HepG2 (cell line): Measurements from ENCODE around the gene FOXN3. TPM values are rescaled to one million over a fixed set of nuclear protein-coding genes. Genes with fewer than 3 reads are reported as not detected.

ENCODE experiments used
- ATAC-seq: fragments of 200-7000 bp; cut with Tn5 transposase; 3 replicates; pipeline ENCODE4 v1.9.1; 2020; ENCODE audit warnings: mild to moderate bottlenecking, moderate library complexity
- BruUV-seq: library from RNA; stranded (reverse); fragments of 400-500 nt; replicated peaks from 2 replicates; lab custom pipeline; 2021; lab: Mats Ljungman, UMichigan
- CTCF ChIA-PET: fragments of 300-600 bp; formaldehyde crosslinking; extraction: SDS; loops from one replicate; lab custom pipeline; 2021; ENCODE audit warnings: low total read pairs, inconsistent platforms, low intra/inter-chr PET ratio; lab: Yijun Ruan, JAX
- POLR2A ChIA-PET: fragments of 350-600 bp; sonication (Branson Sonifier 250); formaldehyde crosslinking; loops from one replicate; lab custom pipeline; 2020; ENCODE audit warnings: antibody characterized with exemption, inconsistent platforms; lab: Yijun Ruan, JAX
- DNase-seq: peaks from one replicate; pipeline ENCODE4 v3.0.0-alpha.2; 2015; ENCODE audit warnings: low spot score
- FAIRE-seq: peaks from 3 replicates; lab custom pipeline; 2011; peaks lifted over from hg19 to GRCh38; lab: Jason Lieb, UNC
- H2AFZ ChIP-seq: one replicate; pipeline ENCODE4 v1.6.1; 2011; ENCODE audit warnings: low read length, inconsistent platforms
- H3K27ac ChIP-seq: fragments of 300-600 bp; 3 replicates; pipeline ENCODE4 v1.8.0; 2011; ENCODE audit warnings: mixed run types, mild to moderate bottlenecking, mixed read lengths, low read length, inconsistent platforms; ENCODE audit not compliant: insufficient read depth; ENCODE audit errors: extremely low read length
- H3K27me3 ChIP-seq, 2 experiments: fragments of 200-600 bp in 1 of 2; 2 replicates in 1 of 2; 3 replicates in 1 of 2; pipeline versions ENCODE4 v1.6.0 to v1.8.0; 2011; ENCODE audit warnings: low read length in 2 of 2, mild to moderate bottlenecking in 2 of 2, moderate library complexity in 2 of 2, inconsistent platforms in 1 of 2; ENCODE audit not compliant: insufficient read depth in 2 of 2, control insufficient read depth in 1 of 2
- H3K36me3 ChIP-seq, 2 experiments: fragments of 200-600 bp in 1 of 2; replicated peaks in 1 of 2; 2 replicates in 1 of 2; 3 replicates in 1 of 2; pipeline versions ENCODE4 v1.5.1 to v1.8.0; 2011; ENCODE audit warnings: low read length in 2 of 2, inconsistent platforms in 1 of 2; ENCODE audit not compliant: insufficient read depth in 2 of 2, control insufficient read depth in 1 of 2
- H3K4me1 ChIP-seq: 2 replicates; pipeline ENCODE4 v1.5.1; 2012; ENCODE audit warnings: low read length, inconsistent platforms; ENCODE audit not compliant: insufficient read depth
- H3K4me2 ChIP-seq: 2 replicates; pipeline ENCODE4 v1.6.0; 2011; ENCODE audit warnings: low read depth, low read length, inconsistent platforms
- H3K4me3 ChIP-seq, 3 experiments: fragments of 200-600 bp in 1 of 3; sonication (generic), shearing (Covaris generic) in 1 of 3; replicated peaks in 1 of 3; 2 replicates each; pipeline ENCODE4 v1.5.1; 2011 to 2016; ENCODE audit warnings: low read length in 3 of 3, inconsistent platforms in 2 of 3, low read depth in 2 of 3, mild to moderate bottlenecking in 2 of 3, control low read depth in 1 of 3, mixed read lengths in 1 of 3; ENCODE audit not compliant: insufficient read depth in 1 of 3
- H3K79me2 ChIP-seq: one replicate; pipeline ENCODE4 v1.6.1; 2011; ENCODE audit warnings: low read length, inconsistent platforms; ENCODE audit not compliant: insufficient read depth
- H3K9ac ChIP-seq: 2 replicates; pipeline ENCODE4 v1.6.0; 2011; ENCODE audit warnings: mild to moderate bottlenecking, low read depth, low read length, inconsistent platforms; ENCODE audit not compliant: insufficient read depth
- H3K9me3 ChIP-seq: 2 replicates; pipeline ENCODE4 v1.5.1; 2012; ENCODE audit warnings: mild to moderate bottlenecking, low read length
- H4K20me1 ChIP-seq: 2 replicates; pipeline ENCODE4 v1.6.0; 2011; ENCODE audit warnings: inconsistent platforms, mild to moderate bottlenecking, low read length, moderate library complexity; ENCODE audit not compliant: insufficient read depth
- ADNP ChIP-seq: sonication (generic); formaldehyde crosslinking; IDR thresholded peaks from 2 replicates; pipeline ENCODE4 v1.4.0; 2020; ENCODE audit warnings: missing genetic modification reagents
- CREB1 ChIP-seq, 2 experiments: fragments of 450-650 bp in 1 of 2; IDR thresholded peaks; 2 replicates each; pipeline ENCODE4 v1.6.1; 2016 to 2017; ENCODE audit warnings: control low read depth in 1 of 2, mild to moderate bottlenecking in 1 of 2, missing compliant biosample characterization in 1 of 2, missing genetic modification characterization in 1 of 2
- HDAC2 ChIP-seq: sonication (generic); formaldehyde crosslinking; IDR thresholded peaks from 2 replicates; pipeline ENCODE4 v1.4.0; 2020; ENCODE audit warnings: missing genetic modification reagents
- RBM22 ChIP-seq: fragments of 200-400 bp; formaldehyde crosslinking; optimal IDR thresholded peaks from 2 replicates; pipeline ENCODE3; 2017; ENCODE audit warnings: mild to moderate bottlenecking, low read length, moderate library complexity
- SCMH1 ChIP-seq: sonication (generic); formaldehyde crosslinking; IDR thresholded peaks from 2 replicates; pipeline ENCODE4 v1.9.0; 2021; ENCODE audit warnings: missing genetic modification reagents, mild to moderate bottlenecking, borderline replicate concordance
- SMARCC2 ChIP-seq: fragments of 450-650 bp; IDR thresholded peaks from 2 replicates; pipeline ENCODE4 v1.6.1; 2017; ENCODE audit warnings: antibody characterized with exemption, mild to moderate bottlenecking
- SP4 ChIP-seq: sonication (generic); formaldehyde crosslinking; IDR thresholded peaks from 2 replicates; pipeline ENCODE4 v1.8.1; 2023; ENCODE audit warnings: mild to moderate bottlenecking, missing genetic modification reagents
- SRSF9 ChIP-seq: fragments of 200-400 bp; formaldehyde crosslinking; IDR thresholded peaks from 2 replicates; pipeline ENCODE4 v1.6.1; 2018; ENCODE audit warnings: borderline replicate concordance, mild to moderate bottlenecking, low read depth, low read length; ENCODE audit not compliant: insufficient read depth, poor library complexity, severe bottlenecking
- TAF15 ChIP-seq: fragments of 200-400 bp; formaldehyde crosslinking; IDR thresholded peaks from one replicate; pipeline ENCODE4 v1.6.1; 2018; ENCODE audit warnings: mild to moderate bottlenecking, low read depth, low read length; ENCODE audit not compliant: poor library complexity, severe bottlenecking
- ZNF234 ChIP-seq: sonication (generic); formaldehyde crosslinking; conservative IDR thresholded peaks from 2 replicates; pipeline ENCODE4 v1.5.1; 2020; ENCODE audit warnings: mild to moderate bottlenecking, missing genetic modification reagents
- ZNF282 ChIP-seq: fragments of 450-650 bp; IDR thresholded peaks from 2 replicates; pipeline ENCODE4 v1.6.1; 2018; ENCODE audit not compliant: partially characterized antibody
- ZNF317 ChIP-seq: sonication (generic); formaldehyde crosslinking; IDR thresholded peaks from 2 replicates; pipeline ENCODE4 v1.5.0; 2020; ENCODE audit warnings: mild to moderate bottlenecking, missing genetic modification reagents
- ZNF607 ChIP-seq: sonication (generic); formaldehyde crosslinking; IDR thresholded peaks from 2 replicates; pipeline ENCODE4 v1.5.1; 2020; ENCODE audit warnings: missing genetic modification reagents, mild to moderate bottlenecking, borderline replicate concordance
- ZNF678 ChIP-seq: sonication (generic); formaldehyde crosslinking; IDR thresholded peaks from 2 replicates; pipeline ENCODE4 v1.4.0; 2020; ENCODE audit warnings: mild to moderate bottlenecking, missing genetic modification reagents
- WGBS: methylation state at CpG from one replicate; pipeline ENCODE4 v1.1.6; 2017; ENCODE audit warnings: low lambda C conversion rate; 5-methylcytosine and 5-hydroxymethylcytosine counted together
- in situ Hi-C: cut with HindIII; loops from 2 replicates; pipeline ENCODE4 v1.10.0; 2017; ENCODE audit warnings: low pct_unique_long_range_greater_than_20kb; ENCODE audit not compliant: extremely low pct_ligation_motif_present
- intact Hi-C: fragments of 100-400 bp; cut with micrococcal nuclease; formaldehyde crosslinking; loops from one replicate; pipeline ENCODE4 v1.10.0; 2022; ENCODE audit not compliant: unreplicated experiment
- polyA plus RNA-seq, 8 experiments: library from polyadenylated mRNA; depleted of rRNA in 3 of 8; stranded (reverse) in 7 of 8; unstranded in 1 of 8; fragments of >200 nt; fragmentation: Illumina TruSeq in 4 of 8; extraction: Trizol in 4 of 8; gene quantifications; 2 replicates each; pipeline versions ENCODE4 v1.2.1 to v1.2.3, GENCODE V29; 2011 to 2016; ENCODE audit warnings: low read depth in 4 of 8, missing spikeins in 1 of 8, mixed read lengths in 1 of 8; ENCODE audit not compliant: insufficient read depth in 1 of 8
- total RNA-seq, 5 experiments: library from RNA; depleted of rRNA; stranded (reverse); fragments of >200 nt; fragmentation: Illumina TruSeq; extraction: Trizol; gene quantifications; 2 replicates each; pipeline ENCODE4 v1.2.3, GENCODE V29; 2016; ENCODE audit warnings: low read depth in 1 of 5
- TF ChIP-seq, protein P1 (sequence below): sonication (generic); formaldehyde crosslinking; IDR thresholded peaks from 2 replicates; pipeline ENCODE4 v1.8.0; 2022; ENCODE audit warnings: missing genetic modification reagents, mild to moderate bottlenecking, inconsistent platforms, borderline replicate concordance
- TF ChIP-seq, protein P2 (sequence below): sonication (generic); formaldehyde crosslinking; IDR thresholded peaks from 2 replicates; pipeline ENCODE4 v1.4.0; 2020; ENCODE audit warnings: missing genetic modification reagents; ENCODE audit errors: not compliant biosample characterization
- TF ChIP-seq, protein P3 (sequence below): sonication (generic); formaldehyde crosslinking; IDR thresholded peaks from 2 replicates; pipeline ENCODE4 v1.5.0; 2020; ENCODE audit warnings: missing genetic modification reagents
- TF ChIP-seq, protein P4 (sequence below): sonication (generic); formaldehyde crosslinking; IDR thresholded peaks from 2 replicates; pipeline ENCODE4 v1.4.0; 2020; ENCODE audit warnings: mild to moderate bottlenecking, missing genetic modification reagents

The FOXN3 gene
- total and polyA plus RNA-seq, 2 of the 13 experiments (the other 11 are each of a cell fraction or from before 2014, with no cell fraction given) = 32.4 to 70.2 TPM

DNA sequence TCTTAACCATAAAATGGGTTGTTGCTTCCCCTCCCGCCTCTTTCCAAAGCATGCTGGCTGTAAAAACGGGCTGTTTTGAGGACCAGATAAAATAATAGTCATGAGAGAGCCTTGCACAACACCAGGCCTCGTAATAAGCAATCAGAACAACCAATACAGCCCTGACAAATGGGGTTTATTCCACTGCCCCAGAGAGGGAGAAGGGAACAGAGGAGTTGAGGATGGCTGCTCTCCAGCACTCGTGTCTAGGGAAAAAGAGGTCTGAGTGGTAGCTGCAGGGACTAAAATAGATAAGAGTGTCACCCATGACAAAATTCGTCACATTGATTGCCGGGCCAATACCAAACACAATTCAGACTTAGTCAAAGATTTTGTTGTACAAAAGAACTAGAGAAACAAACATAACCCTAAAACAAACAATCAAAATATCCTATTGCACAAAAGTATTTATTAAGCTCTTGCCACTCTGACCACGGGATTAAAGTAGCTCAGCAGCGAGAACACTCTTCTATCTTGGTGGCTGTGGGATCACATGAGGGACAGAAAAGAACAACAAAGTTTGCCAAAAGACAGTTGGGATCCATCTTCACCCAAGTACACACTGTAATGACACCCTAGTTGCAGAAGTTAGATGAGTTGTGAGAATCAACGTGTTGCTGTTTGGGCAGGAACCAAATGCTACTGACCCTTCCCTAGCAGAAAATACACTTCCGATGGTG, 188.0 kb downstream of the FOXN3 start:
- no peak overlapping the region for H3K9ac ChIP-seq
- H3K4me3 ChIP-seq = no peak overlapping the region
- ChIA-PET POLR2A (no interaction called here), CTCF (no interaction called here)
- H2AFZ ChIP-seq = no peak overlapping the region
- no peaks in the 10 kb centered on the region for H3K9me3 ChIP-seq
- DNase-seq (no peak), FAIRE-seq (no peak), ATAC-seq (no peak)
- no TSS peak for BruUV-seq
- no peak overlapping the region for H3K4me2 ChIP-seq
- peaks cover 70% of the 10 kb centered on the region for H3K4me1 ChIP-seq
- intact Hi-C loops = no loop called here
- H4K20me1 ChIP-seq = peaks cover 29% of the 10 kb centered on the region; the same call in 1 of the 2 replicates
- 85% methylated on average over 10 of the region's 10 CpGs for WGBS
- TF ChIP-seq ZNF282 (no peak), ZNF607 (CRISPR knock-in tag) (no peak), SMARCC2 (no peak), TAF15 (no peak), SCMH1 (CRISPR knock-in tag) (no peak), SRSF9 (no peak), ZNF317 (no peak), ADNP (no peak), HDAC2 (CRISPR knock-in tag) (no peak), ZNF234 (no peak), ZNF678 (CRISPR knock-in tag) (no peak), SP4 (CRISPR knock-in tag) (no peak), RBM22 (no peak), CREB1 (IDR thresholded peaks at IDR 0.05) (no peak), CREB1 (CRISPR knock-in tag; IDR thresholded peaks at IDR 0.05) (no peak)
- TF ChIP-seq, protein P1, sequence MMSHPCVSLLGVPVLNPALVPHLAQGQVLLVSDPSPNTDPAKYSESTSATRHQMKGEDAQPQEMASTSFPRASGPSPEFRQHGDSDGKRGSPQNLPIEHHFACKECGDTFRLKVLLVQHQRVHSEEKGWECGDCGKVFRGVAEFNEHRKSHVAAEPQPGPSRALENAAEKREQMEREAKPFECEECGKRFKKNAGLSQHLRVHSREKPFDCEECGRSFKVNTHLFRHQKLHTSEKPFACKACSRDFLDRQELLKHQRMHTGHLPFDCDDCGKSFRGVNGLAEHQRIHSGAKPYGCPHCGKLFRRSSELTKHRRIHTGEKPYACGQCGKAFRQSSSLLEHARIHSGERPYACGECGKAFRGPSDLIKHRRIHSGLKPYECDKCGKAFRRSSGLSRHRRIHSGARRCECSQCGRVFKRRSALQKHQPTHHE (CRISPR knock-in tag) = no peak
- TF ChIP-seq, protein P2, sequence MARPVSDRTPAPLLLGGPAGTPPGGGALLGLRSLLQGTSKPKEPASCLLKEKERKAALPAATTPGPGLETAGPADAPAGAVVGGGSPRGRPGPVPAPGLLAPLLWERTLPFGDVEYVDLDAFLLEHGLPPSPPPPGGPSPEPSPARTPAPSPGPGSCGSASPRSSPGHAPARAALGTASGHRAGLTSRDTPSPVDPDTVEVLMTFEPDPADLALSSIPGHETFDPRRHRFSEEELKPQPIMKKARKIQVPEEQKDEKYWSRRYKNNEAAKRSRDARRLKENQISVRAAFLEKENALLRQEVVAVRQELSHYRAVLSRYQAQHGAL (CRISPR knock-in tag) = no peak
- TF ChIP-seq, protein P3, sequence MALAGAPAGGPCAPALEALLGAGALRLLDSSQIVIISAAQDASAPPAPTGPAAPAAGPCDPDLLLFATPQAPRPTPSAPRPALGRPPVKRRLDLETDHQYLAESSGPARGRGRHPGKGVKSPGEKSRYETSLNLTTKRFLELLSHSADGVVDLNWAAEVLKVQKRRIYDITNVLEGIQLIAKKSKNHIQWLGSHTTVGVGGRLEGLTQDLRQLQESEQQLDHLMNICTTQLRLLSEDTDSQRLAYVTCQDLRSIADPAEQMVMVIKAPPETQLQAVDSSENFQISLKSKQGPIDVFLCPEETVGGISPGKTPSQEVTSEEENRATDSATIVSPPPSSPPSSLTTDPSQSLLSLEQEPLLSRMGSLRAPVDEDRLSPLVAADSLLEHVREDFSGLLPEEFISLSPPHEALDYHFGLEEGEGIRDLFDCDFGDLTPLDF = no peak
- TF ChIP-seq, protein P4, sequence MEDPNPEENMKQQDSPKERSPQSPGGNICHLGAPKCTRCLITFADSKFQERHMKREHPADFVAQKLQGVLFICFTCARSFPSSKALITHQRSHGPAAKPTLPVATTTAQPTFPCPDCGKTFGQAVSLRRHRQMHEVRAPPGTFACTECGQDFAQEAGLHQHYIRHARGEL (CRISPR knock-in tag) = no peak
- H3K79me2 ChIP-seq = peaks cover 49% of the 10 kb centered on the region
- in situ Hi-C loops = loop anchor here (25.0 kb wide), 1 partner anchor 683 kb away; no protein-coding TSS in a partner anchor
- no peaks in the 10 kb centered on the region for H3K27me3 ChIP-seq
- no peak overlapping the region for H3K27ac ChIP-seq
- peaks cover 6 to 7% of the 10 kb centered on the region in 2 experiments; a peak in 4 of 5 replicates for H3K36me3 ChIP-seq
